Stimulated activated CD8-positive, alpha-beta memory T cell treated with anti-CD3 and anti-CD28 coated beads, Interleukin-4, amount 100 ng/mL, for 24 hours (primary cell): ENCODE data around the gene ANGPTL8.

Source experiments
- DNase-seq: peaks from one replicate; pipeline ENCODE4 v3.0.0-alpha.2; 2020; ENCODE audit warnings: low read depth

Gene ANGPTL8

GRCh38 chr19:11291415-11291814 lies 52.0 kb downstream of the ANGPTL8 start:
- DNase-seq, result no peak
